HG02642 (cell line): ENCODE measurements around the gene SIMC1.
"Not testable (repeated sequence)": the region's sequence is repeated elsewhere in the genome, so short reads cannot be mapped to it uniquely, and the experiment has no call there.

Experiments used
- ATAC-seq: cut with Tn5 transposase; IDR thresholded peaks from one replicate; pipeline ENCODE4 v1.9.1; 2021; ENCODE audit warnings: mild to moderate bottlenecking; ENCODE audit not compliant: unreplicated experiment, poor library complexity

SIMC1 gene

DNA sequence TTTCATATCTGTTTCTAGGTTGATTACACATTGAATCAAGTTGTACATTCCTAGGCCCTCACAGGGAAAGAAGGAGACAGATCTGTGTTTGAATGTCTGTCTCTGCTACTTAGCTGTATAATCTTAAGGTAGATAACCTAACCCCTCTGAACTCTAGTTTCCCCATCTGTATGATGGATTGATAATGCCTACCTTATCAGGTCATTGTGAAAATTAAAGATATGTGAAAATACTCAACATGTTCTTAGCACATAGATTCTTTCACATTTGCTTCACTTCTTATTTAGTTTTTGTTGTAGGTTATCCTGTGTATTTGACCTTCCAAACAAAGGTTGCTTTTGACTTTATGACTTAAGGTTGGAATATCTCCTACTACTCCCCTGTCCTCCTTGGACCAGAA is 50.8 kb downstream of the SIMC1 start:
- not testable (repeated sequence) for ATAC-seq

- not testable (repeated sequence) for ATAC-seq
Observed at GRCh38 chr5:176290057-176290840, 52.0 kb downstream of the SIMC1 start.

DNA sequence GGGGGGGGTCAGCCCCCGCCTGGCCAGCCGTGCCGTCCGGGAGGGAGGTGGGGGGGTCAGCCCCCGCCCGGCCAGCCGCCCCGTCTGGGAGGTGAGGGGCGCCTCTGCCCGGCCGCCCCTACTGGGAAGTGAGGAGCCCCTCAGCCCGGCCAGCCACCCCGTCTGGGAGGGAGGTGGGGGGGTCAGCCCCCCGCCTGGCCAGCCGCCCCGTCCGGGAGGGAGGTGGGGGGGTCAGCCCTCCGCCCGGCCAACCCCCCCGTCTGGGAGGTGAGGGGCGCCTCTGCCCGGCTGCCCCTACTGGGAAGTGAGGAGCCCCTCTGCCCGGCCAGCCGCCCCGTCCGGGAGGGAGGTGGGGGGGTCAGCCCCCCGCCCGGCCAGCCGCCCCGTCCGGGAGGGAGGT is 67.1 kb downstream of the SIMC1 start:
- not testable (repeated sequence) for ATAC-seq

DNA sequence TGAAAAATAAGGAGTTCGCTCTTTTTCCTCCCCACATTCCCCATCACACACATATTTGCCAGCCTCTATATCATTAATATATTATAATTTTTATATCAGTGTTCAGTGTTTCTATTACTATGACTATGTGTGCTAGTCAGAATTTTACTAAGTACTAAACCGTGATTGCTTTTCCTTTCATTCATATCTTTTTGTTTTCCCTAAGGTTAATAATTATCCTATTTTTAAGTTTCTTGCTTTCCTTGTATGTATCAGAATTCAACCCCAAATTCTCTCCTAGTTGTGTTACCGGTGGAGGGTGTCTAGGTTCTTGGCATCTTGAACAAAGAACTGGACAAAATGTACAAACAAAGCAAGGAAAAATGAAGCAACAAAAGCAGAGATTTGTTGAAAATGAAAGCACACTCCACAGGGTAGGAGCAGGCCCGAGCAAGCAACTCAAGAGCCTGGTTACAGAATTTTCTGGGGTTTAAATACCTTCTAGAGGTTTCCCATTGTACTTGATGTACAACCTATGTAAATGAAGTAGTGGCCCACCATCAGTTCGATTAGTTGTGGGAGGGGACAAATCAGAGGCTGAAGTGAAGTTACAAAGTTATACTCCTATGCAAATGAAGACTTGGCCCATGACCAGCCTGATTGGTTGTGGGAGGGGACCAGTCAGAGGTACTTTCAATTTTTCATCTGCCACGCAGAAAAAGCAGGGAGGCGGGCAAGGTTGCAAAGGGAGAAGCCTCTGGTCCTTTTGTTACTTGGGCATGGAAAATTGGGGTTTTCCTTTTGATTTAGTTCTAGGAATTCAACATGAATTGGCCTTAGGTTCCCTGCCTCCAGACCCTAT is 79.5 kb downstream of the SIMC1 start:
- ATAC-seq, result no peak

GRCh38 chr5:176319827-176320554 is 81.8 kb downstream of the SIMC1 start:
- ATAC-seq, result no peak

GRCh38 chr5:176320577-176320976 is 82.4 kb downstream of the SIMC1 start:
- no peak for ATAC-seq

GRCh38 chr5:176334031-176334770 is 96.0 kb downstream of the SIMC1 start:
- ATAC-seq, result no peak

GRCh38 chr5:176337913-176338312 is 99.7 kb downstream of the SIMC1 start:
- ATAC-seq, result no peak

DNA sequence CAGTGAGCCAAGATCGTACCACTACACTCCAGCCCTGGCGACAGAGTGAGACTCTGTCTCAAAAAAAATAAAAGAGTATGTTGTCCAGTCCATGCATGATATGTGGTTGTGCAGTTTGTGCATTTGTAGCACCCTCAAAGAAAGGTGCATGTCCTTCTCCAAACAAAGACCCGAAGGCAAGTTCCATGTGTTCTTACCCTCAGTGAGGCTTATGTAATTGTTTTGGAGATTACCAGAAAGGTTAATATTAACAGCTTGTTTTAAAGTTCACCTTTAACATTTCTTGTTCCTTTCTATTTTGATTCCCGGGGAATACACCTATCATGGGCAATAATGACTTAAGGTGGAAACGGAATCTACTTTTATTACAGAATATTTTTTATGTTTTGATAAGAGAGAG is 101.1 kb downstream of the SIMC1 start:
- no peak for ATAC-seq

- ATAC-seq, result no peak
Observed at GRCh38 chr5:176341325-176342157, 103.3 kb downstream of the SIMC1 start.

- ATAC-seq, result no peak
Observed at GRCh38 chr5:176342158-176342483, 103.9 kb downstream of the SIMC1 start.

- no peak for ATAC-seq
Observed at GRCh38 chr5:176342766-176343458, 104.7 kb downstream of the SIMC1 start.

- ATAC-seq, result no peak
Observed at GRCh38 chr5:176350416-176350815, 112.2 kb downstream of the SIMC1 start.

GRCh38 chr5:176352116-176352878 is 114.1 kb downstream of the SIMC1 start:
- ATAC-seq, result no peak

DNA sequence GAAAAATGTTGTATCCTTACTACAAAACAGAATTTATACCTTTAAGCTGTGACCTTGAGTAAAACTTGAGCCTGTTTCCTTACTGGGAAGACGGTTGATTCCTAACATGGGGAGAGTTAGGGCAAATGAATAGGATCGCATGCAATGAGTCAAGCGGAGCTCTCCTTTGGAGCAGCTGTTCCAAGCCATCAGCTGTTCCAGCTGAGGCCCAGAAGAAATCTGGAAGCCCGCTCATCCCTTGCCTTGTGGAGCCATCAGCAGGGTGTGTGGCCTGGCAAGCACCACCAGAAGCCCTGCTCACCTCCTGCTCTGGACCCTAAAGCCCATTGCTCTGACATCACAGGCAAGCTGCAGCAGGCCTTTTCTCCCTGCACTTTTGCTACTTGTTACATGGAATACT is 115.3 kb downstream of the SIMC1 start:
- no peak for ATAC-seq

GRCh38 chr5:176355400-176356178 is 117.4 kb downstream of the SIMC1 start:
- no peak for ATAC-seq

GRCh38 chr5:176356179-176356566 is 117.9 kb downstream of the SIMC1 start:
- ATAC-seq, result no peak
